ENCODE results near the gene SV2B.

DNA sequence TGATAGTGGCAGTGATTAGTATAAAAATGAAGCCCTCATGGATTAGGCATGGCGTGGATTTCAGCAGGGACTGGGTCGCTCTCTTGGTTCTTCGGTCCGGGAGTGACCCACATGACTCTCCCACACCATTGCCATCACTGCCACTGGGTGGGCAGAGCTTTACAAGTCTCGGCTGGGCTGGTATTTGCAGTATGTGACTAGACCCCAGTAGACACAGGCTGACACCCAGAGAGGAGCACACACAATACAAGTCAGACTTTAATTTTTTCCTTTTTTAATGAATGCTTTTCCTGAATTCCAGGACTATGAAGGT is 1.5 kb downstream of the SV2B start:
- TF ChIP-seq, protein P1, sequence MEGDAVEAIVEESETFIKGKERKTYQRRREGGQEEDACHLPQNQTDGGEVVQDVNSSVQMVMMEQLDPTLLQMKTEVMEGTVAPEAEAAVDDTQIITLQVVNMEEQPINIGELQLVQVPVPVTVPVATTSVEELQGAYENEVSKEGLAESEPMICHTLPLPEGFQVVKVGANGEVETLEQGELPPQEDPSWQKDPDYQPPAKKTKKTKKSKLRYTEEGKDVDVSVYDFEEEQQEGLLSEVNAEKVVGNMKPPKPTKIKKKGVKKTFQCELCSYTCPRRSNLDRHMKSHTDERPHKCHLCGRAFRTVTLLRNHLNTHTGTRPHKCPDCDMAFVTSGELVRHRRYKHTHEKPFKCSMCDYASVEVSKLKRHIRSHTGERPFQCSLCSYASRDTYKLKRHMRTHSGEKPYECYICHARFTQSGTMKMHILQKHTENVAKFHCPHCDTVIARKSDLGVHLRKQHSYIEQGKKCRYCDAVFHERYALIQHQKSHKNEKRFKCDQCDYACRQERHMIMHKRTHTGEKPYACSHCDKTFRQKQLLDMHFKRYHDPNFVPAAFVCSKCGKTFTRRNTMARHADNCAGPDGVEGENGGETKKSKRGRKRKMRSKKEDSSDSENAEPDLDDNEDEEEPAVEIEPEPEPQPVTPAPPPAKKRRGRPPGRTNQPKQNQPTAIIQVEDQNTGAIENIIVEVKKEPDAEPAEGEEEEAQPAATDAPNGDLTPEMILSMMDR (IDR thresholded peaks at IDR 0.05) = no peak
- TF ChIP-seq ZFX (IDR thresholded peaks at IDR 0.05; ENCODE audit: borderline replicate concordance) = no peak

Data from 22Rv1 (cell line).